Measurements from ENCODE around the gene CEP162.

The CEP162 gene

GRCh38 chr6:84082689-84083265, 144.7 kb downstream of the CEP162 start:
- DNase-seq: no peak

- DNase-seq: no peak
These were observed 146.2 kb downstream of the CEP162 start for GRCh38 chr6:84081222-84081621.

GRCh38 chr6:84078335-84078734, 149.1 kb downstream of the CEP162 start:
- DNase-seq: no peak

- DNase-seq: no peak
These were observed 149.8 kb downstream of the CEP162 start for GRCh38 chr6:84077645-84078044.

DNA sequence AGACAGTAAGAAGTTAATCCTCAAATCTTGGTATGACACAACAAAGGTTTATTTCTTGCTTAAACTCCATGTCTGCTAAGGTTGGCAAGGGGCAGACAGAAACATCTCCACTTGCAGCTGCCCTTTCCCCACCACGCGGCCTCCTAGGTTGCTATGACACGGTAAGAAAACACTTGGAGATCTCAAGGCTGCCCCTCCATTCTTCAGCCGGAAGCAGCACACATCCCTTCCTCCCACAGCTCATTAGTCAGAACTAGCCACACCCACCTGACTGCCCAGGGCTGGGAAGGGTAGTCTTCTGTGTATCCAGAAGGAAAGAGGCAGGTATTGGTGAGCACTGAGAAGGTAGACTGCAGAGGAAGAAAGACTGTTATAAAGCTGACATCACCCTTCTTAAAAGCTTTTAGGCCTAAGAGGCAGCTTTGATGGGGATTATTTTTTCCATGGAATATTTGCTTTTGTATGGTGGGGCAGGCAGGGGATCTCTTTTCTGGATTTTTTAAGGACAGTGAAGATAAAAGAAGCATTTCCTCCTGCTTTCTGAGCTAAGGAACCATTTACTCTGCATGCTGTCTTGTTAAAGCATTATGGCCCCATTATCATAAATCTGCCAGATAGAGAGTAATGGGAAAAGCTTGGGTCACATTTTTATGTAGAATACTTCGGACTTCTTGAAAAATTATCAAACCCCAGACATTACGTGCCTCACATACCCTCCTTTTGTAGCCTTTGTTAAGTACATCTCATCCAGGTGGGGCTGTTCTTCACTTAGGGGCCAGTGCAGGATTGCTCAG, 152.3 kb downstream of the CEP162 start:
- DNase-seq: no peak
